GM12892 (cell line): ENCODE data around the gene AFG3L2.

ENCODE experiments used
- POLR2A ChIP-seq: IDR thresholded peaks from 2 replicates; pipeline ENCODE4 v1.6.1; 2011; ENCODE audit warnings: low read depth, low read length, control low read depth
- POLR2AphosphoS5 ChIP-seq: IDR thresholded peaks from 2 replicates; pipeline ENCODE4 v1.6.1; 2011; ENCODE audit warnings: low read depth, low read length, control low read depth

GRCh38 chr18:12312976-12313375, 64.1 kb downstream of the AFG3L2 start:
- TF ChIP-seq POLR2AphosphoS5 (no peak), POLR2A (no peak)
